Cardiac muscle cell (in vitro differentiated cells and primary cell): ENCODE data around the gene SNX13. TPM values are rescaled to one million over a fixed set of nuclear protein-coding genes. Genes with fewer than 3 reads are reported as not detected.

Source experiments
- DNase-seq, 2 donors: peaks; one replicate each; pipeline versions ENCODE4 v3.0.0 to v3.0.0-alpha.2; 2010 to 2017; ENCODE audit warnings: low read depth in 1 of 2, low spot score in 1 of 2
- H3K27ac ChIP-seq: fragments of 200-600 bp; sonication (generic); 2 replicates; pipeline ENCODE4 v1.5.1; 2016
- H3K27me3 ChIP-seq: fragments of 200-600 bp; sonication (generic); 2 replicates; pipeline ENCODE4 v1.6.0; 2016; ENCODE audit warnings: control low read depth
- H3K36me3 ChIP-seq: fragments of 200-600 bp; sonication (generic); 2 replicates; pipeline ENCODE4 v1.5.1; 2016; ENCODE audit warnings: control low read depth
- H3K4me1 ChIP-seq: fragments of 200-600 bp; sonication (generic); 2 replicates; pipeline ENCODE4 v1.8.1; 2017; ENCODE audit warnings: low read depth, mild to moderate bottlenecking, mixed run types
- H3K4me3 ChIP-seq: fragments of 200-600 bp; sonication (generic); 2 replicates; pipeline ENCODE4 v1.5.1; 2016; ENCODE audit warnings: mild to moderate bottlenecking
- H3K9me3 ChIP-seq: fragments of 200-600 bp; sonication (generic); 2 replicates; pipeline ENCODE4 v1.5.1; 2017; ENCODE audit warnings: low read depth, mild to moderate bottlenecking, control low read depth
- CTCF ChIP-seq: IDR thresholded peaks from 2 replicates; pipeline ENCODE4 v1.5.1; 2012; ENCODE audit warnings: low read depth, mild to moderate bottlenecking, low read length
- polyA plus RNA-seq: library from polyadenylated mRNA; unstranded; fragments of >200 nt; fragmentation: Nextera tagmentation; extraction: Ambion mirVana; gene quantifications from 2 replicates; pipeline ENCODE4 v1.2.1, GENCODE V29; 2016
- total RNA-seq: library from RNA; depleted of rRNA; stranded (reverse); fragments of >200 nt; gene quantifications from 2 replicates; pipeline ENCODE4 v1.2.3, GENCODE V29; 2016

The SNX13 gene
- total and polyA plus RNA-seq, 2 experiments from 2014 or later: 11.0 to 86.8 TPM

DNA sequence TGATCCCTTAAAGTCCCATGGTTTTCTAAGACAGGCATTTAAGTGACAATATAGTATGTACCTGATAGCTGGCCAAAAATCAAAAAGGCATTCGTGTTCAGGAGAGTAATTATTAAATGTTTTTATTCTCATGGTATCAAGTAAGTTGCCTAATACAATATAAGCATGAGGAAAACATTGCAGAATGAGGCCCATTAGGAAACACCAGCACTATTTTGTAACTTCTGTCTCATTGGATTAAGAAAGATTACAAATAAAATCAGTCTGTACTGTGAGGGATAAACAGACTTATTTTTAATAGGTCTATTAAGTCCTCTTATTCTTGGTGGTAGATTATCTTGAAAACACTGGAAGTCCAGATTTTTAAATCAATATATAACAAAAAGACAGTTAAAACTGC, 110.1 kb downstream of the SNX13 start:
- DNase-seq: peak in 1 of 2 donors; percentile 64
- H3K4me1 ChIP-seq: no peaks in the 10 kb centered on the region
- no peak overlapping the region for H3K27ac ChIP-seq
- no peak overlapping the region for H3K4me3 ChIP-seq
- no peak for TF ChIP-seq CTCF
- H3K9me3 ChIP-seq: no peaks in the 10 kb centered on the region
- no peaks in the 10 kb centered on the region for H3K27me3 ChIP-seq
- peaks cover 3% of the 10 kb centered on the region for H3K36me3 ChIP-seq

GRCh38 chr7:17829001-17829400, 111.3 kb downstream of the SNX13 start:
- TF ChIP-seq CTCF: no peak
- Histone ChIP-seq H3K4me3 (no peak overlapping the region), H3K27ac (no peak overlapping the region), H3K9me3 (no peaks in the 10 kb centered on the region), H3K4me1 (no peaks in the 10 kb centered on the region), H3K36me3 (no peaks in the 10 kb centered on the region), H3K27me3 (no peaks in the 10 kb centered on the region)
- DNase-seq: no peak

- DNase-seq: peak in 1 of 2 donors; percentile 38
- Histone ChIP-seq H3K27ac (peak overlapping the region; percentile 46), H3K27me3 (no peaks in the 10 kb centered on the region), H3K4me1 (peaks cover 10% of the 10 kb centered on the region), H3K4me3 (no peak overlapping the region), H3K36me3 (peaks cover 7% of the 10 kb centered on the region), H3K9me3 (no peaks in the 10 kb centered on the region)
- no peak for TF ChIP-seq CTCF
Observed at GRCh38 chr7:17822547-17823173, 117.6 kb downstream of the SNX13 start.

DNA sequence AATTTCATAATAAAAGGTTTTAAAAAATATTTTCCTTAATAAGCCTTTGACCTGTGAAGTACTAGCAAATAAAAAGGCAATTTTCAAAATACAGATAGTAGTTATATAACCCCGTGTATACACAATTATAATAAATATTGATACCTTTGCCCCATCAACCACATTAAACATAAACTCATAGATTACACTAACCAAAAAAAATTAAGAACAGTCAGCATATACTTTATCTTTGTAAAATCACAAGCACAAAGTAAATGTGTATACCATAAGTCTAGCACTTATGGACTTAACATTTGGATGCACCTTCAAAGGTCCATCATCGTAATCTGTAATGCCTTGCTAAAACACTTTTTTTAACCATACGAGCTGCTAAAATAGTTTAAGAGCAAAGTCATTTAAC, 123.4 kb downstream of the SNX13 start:
- no peaks in the 10 kb centered on the region for H3K9me3 ChIP-seq
- no peak overlapping the region for H3K27ac ChIP-seq
- H3K27me3 ChIP-seq: no peaks in the 10 kb centered on the region
- H3K36me3 ChIP-seq: peaks cover 7% of the 10 kb centered on the region
- H3K4me1 ChIP-seq: no peaks in the 10 kb centered on the region
- no peak for DNase-seq
- H3K4me3 ChIP-seq: no peak overlapping the region
- TF ChIP-seq CTCF: no peak

GRCh38 chr7:17815318-17815717, 125.0 kb downstream of the SNX13 start:
- Histone ChIP-seq H3K4me1 (no peaks in the 10 kb centered on the region), H3K27ac (no peak overlapping the region), H3K4me3 (no peak overlapping the region), H3K36me3 (peaks cover 7% of the 10 kb centered on the region), H3K9me3 (no peaks in the 10 kb centered on the region), H3K27me3 (no peaks in the 10 kb centered on the region)
- no peak for DNase-seq
- no peak for TF ChIP-seq CTCF
